D341Med (cell line): ENCODE data around the gene RBP7.
"Not testable (repeated sequence)": the region's sequence is repeated elsewhere in the genome, so short reads cannot be mapped to it uniquely, and the experiment has no call there.

ENCODE experiments used
- DNase-seq: peaks from one replicate; pipeline ENCODE4 v3.0.0; 2012; ENCODE audit warnings: low spot score

Gene RBP7

GRCh38 chr1:9996624-9997582, at the start of gene RBP7:
TSS of gene RBP7 (plus strand) at chr1:9997228. CDS start at chr1:9997259, 31 bp downstream.
- DNase-seq: peak; percentile 87

- peak; percentile 36 for DNase-seq
Observed at GRCh38 chr1:9957726-9958125, 39.3 kb upstream of the RBP7 start.

GRCh38 chr1:9960011-9960410, 37.0 kb upstream of the RBP7 start:
- no peak for DNase-seq

GRCh38 chr1:9960706-9961562, 36.1 kb upstream of the RBP7 start:
- DNase-seq: peak; percentile 89

- DNase-seq: no peak
Observed at GRCh38 chr1:9984253-9984652, 12.8 kb upstream of the RBP7 start.

- DNase-seq: no peak
Observed at GRCh38 chr1:9985001-9985400, 12.0 kb upstream of the RBP7 start.

- DNase-seq: no peak
Observed at GRCh38 chr1:9989773-9990172, 7.3 kb upstream of the RBP7 start.

GRCh38 chr1:9990944-9991343, 6.1 kb upstream of the RBP7 start:
- no peak for DNase-seq

- DNase-seq: no peak
Observed at GRCh38 chr1:9992910-9993309, 4.1 kb upstream of the RBP7 start.

- DNase-seq: no peak
Observed at GRCh38 chr1:9993561-9994075, 3.4 kb upstream of the RBP7 start.

GRCh38 chr1:10001016-10001665, 4.1 kb downstream of the RBP7 start:
- no peak for DNase-seq

- DNase-seq: not testable (repeated sequence)
Observed at GRCh38 chr1:10005248-10005647, 8.2 kb downstream of the RBP7 start.

GRCh38 chr1:10007169-10007568, 10.1 kb downstream of the RBP7 start:
- DNase-seq: no peak

GRCh38 chr1:10014016-10014415, 17.0 kb downstream of the RBP7 start:
- no peak for DNase-seq

- DNase-seq: no peak
Observed at GRCh38 chr1:10019561-10019960, 22.5 kb downstream of the RBP7 start.

GRCh38 chr1:10020086-10020485, 23.1 kb downstream of the RBP7 start:
- DNase-seq: no peak

GRCh38 chr1:10020678-10021077, 23.6 kb downstream of the RBP7 start:
- DNase-seq: not testable (repeated sequence)

- DNase-seq: not testable (repeated sequence)
Observed at GRCh38 chr1:10021992-10022391, 25.0 kb downstream of the RBP7 start.

- DNase-seq: no peak
Observed at GRCh38 chr1:10022656-10023055, 25.6 kb downstream of the RBP7 start.

- DNase-seq: no peak
Observed at GRCh38 chr1:10025354-10025753, 28.3 kb downstream of the RBP7 start.

- DNase-seq: no peak
Observed at GRCh38 chr1:10027027-10027426, 30.0 kb downstream of the RBP7 start.

- not testable (repeated sequence) for DNase-seq
Observed at GRCh38 chr1:10028956-10029500, 32.0 kb downstream of the RBP7 start.
